Kidney epithelial cell (primary cell): ENCODE results near the gene MAX. TPM values are rescaled to one million over a fixed set of nuclear protein-coding genes. Genes with fewer than 3 reads are reported as not detected.

Experiments
- DNase-seq: peaks from one replicate; pipeline ENCODE4 v3.0.0-alpha.2; 2010; ENCODE audit warnings: low read depth
- H3K27me3 ChIP-seq: 2 replicates; pipeline ENCODE4 v1.6.0; 2011; ENCODE audit warnings: low read length; ENCODE audit not compliant: control insufficient read depth, insufficient read depth
- H3K36me3 ChIP-seq: 2 replicates; pipeline ENCODE4 v1.5.1; 2011; ENCODE audit warnings: low read length; ENCODE audit not compliant: control insufficient read depth, insufficient read depth
- H3K4me3 ChIP-seq: 2 replicates; pipeline ENCODE4 v1.5.1; 2011; ENCODE audit warnings: low read depth, mild to moderate bottlenecking, control low read depth, low read length
- CTCF ChIP-seq: IDR thresholded peaks from 2 replicates; pipeline ENCODE4 v1.5.1; 2011; ENCODE audit warnings: mild to moderate bottlenecking, moderate library complexity, low read length, control low read depth, inconsistent platforms; ENCODE audit not compliant: insufficient read depth, poor library complexity, severe bottlenecking
- total RNA-seq: library from RNA; depleted of rRNA; stranded (reverse); fragments of >200 nt; gene quantifications from 2 replicates; pipeline ENCODE4 v1.2.3, GENCODE V29; 2015

MAX gene
- total RNA-seq, 1 donor from 2014 or later, result 59.5 TPM

- H3K27me3 ChIP-seq, result no peaks in the 10 kb centered on the region
- no peak for DNase-seq
- no peak overlapping the region for H3K4me3 ChIP-seq
- no peak for TF ChIP-seq CTCF
- H3K36me3 ChIP-seq, result no peaks in the 10 kb centered on the region
Observed at GRCh38 chr14:65110525-65110924, 8.2 kb upstream of the MAX start.

- no peak for DNase-seq
- no peak for TF ChIP-seq CTCF
- H3K4me3 ChIP-seq, result no peak overlapping the region
Observed at GRCh38 chr14:65109357-65109756, 7.0 kb upstream of the MAX start.

GRCh38 chr14:65107200-65107599 lies 4.9 kb upstream of the MAX start:
- Histone ChIP-seq H3K4me3 (no peak overlapping the region), H3K27me3 (no peaks in the 10 kb centered on the region), H3K36me3 (no peaks in the 10 kb centered on the region)
- TF ChIP-seq CTCF, result no peak
- no peak for DNase-seq

More at GRCh38 chr14:65109357-65109756, 7.0 kb upstream of the MAX start:
- Histone ChIP-seq H3K27me3 (no peaks in the 10 kb centered on the region), H3K36me3 (no peaks in the 10 kb centered on the region)

- no peaks in the 10 kb centered on the region for H3K27me3 ChIP-seq
- no peak overlapping the region for H3K4me3 ChIP-seq
- H3K36me3 ChIP-seq, result no peaks in the 10 kb centered on the region
- DNase-seq, result no peak
- TF ChIP-seq CTCF, result no peak
Observed at GRCh38 chr14:65106736-65107135, 4.4 kb upstream of the MAX start.

- no peak for TF ChIP-seq CTCF
- DNase-seq, result no peak
- no peak overlapping the region for H3K4me3 ChIP-seq
Observed at GRCh38 chr14:65106316-65106715, 4.0 kb upstream of the MAX start.

GRCh38 chr14:65104791-65105190 lies 2.5 kb upstream of the MAX start:
- TF ChIP-seq CTCF, result no peak
- H3K36me3 ChIP-seq, result no peaks in the 10 kb centered on the region
- H3K27me3 ChIP-seq, result no peaks in the 10 kb centered on the region
- H3K4me3 ChIP-seq, result no peak overlapping the region
- DNase-seq, result no peak

More at GRCh38 chr14:65106316-65106715, 4.0 kb upstream of the MAX start:
- H3K27me3 ChIP-seq, result no peaks in the 10 kb centered on the region
- H3K36me3 ChIP-seq, result no peaks in the 10 kb centered on the region
